MCF 10A (cell line): ENCODE data around the gene CEACAM16. TPM values are rescaled to one million over a fixed set of nuclear protein-coding genes. Genes with fewer than 3 reads are reported as not detected.
A peak's percentile ranks its signal among the peaks of the same experiment; 100 is the strongest.
"Not testable (repeated sequence)": the region's sequence is repeated elsewhere in the genome, so short reads cannot be mapped to it uniquely, and the experiment has no call there.

Source experiments
- BruUV-seq: library from RNA; stranded (reverse); fragments of 400-500 nt; replicated peaks from 2 replicates; lab custom pipeline; 2021; lab: Mats Ljungman, UMichigan
- CTCF ChIA-PET: fragments of 300-600 bp; sonication (Branson Sonifier 250); formaldehyde crosslinking; extraction: SDS; loops from one replicate; lab custom pipeline; 2021; ENCODE audit warnings: antibody characterized with exemption, inconsistent platforms; lab: Yijun Ruan, JAX
- POLR2A ChIA-PET: fragments of 300-600, 350-650 bp; sonication (Branson Sonifier 250); formaldehyde crosslinking; extraction: SDS; loops from one replicate; lab custom pipeline; 2020; ENCODE audit warnings: antibody characterized with exemption, inconsistent platforms; lab: Yijun Ruan, JAX
- DNase-seq: peaks from one replicate; pipeline ENCODE4 v3.0.0-alpha.2; 2018; ENCODE audit not compliant: unreplicated experiment
- H3K27ac Mint-ChIP-seq: one replicate; pipeline ENCODE4 v1.8.0; 2022; ENCODE audit warnings: mild to moderate bottlenecking, low read depth, mixed read lengths; ENCODE audit not compliant: unreplicated experiment
- H3K27me3 Mint-ChIP-seq: one replicate; pipeline ENCODE4 v1.8.0; 2022; ENCODE audit warnings: mixed read lengths; ENCODE audit not compliant: insufficient read depth, unreplicated experiment
- H3K36me3 Mint-ChIP-seq: one replicate; pipeline ENCODE4 v1.8.0; 2022; ENCODE audit warnings: mild to moderate bottlenecking, moderate library complexity, mixed read lengths; ENCODE audit not compliant: insufficient read depth, unreplicated experiment
- H3K4me1 Mint-ChIP-seq: one replicate; pipeline ENCODE4 v1.8.0; 2022; ENCODE audit warnings: mixed read lengths; ENCODE audit not compliant: insufficient read depth, unreplicated experiment
- H3K4me3 Mint-ChIP-seq: one replicate; pipeline ENCODE4 v1.8.0; 2022; ENCODE audit warnings: mild to moderate bottlenecking, moderate library complexity, mixed read lengths; ENCODE audit not compliant: unreplicated experiment
- H3K9me3 Mint-ChIP-seq: one replicate; pipeline ENCODE4 v1.8.0; 2022; ENCODE audit warnings: mixed read lengths; ENCODE audit not compliant: unreplicated experiment
- CTCF ChIP-seq: fragments of 200-600 bp; IDR thresholded peaks from one replicate; pipeline ENCODE4 v1.8.0; 2022; ENCODE audit warnings: antibody characterized with exemption, mild to moderate bottlenecking; ENCODE audit not compliant: unreplicated experiment
- intact Hi-C: fragments of 100-400 bp; cut with micrococcal nuclease; formaldehyde crosslinking; loops from 2 replicates; pipeline ENCODE4 v1.14.1; 2022
- total RNA-seq: library from RNA; stranded (reverse); gene quantifications from 2 replicates; pipeline ENCODE4 v1.2.3, GENCODE V29; 2022

The CEACAM16 gene
- total RNA-seq, 1 experiment from 2014 or later, result not detected

- intact Hi-C loops, result no loop called here
- Mint-ChIP-seq H3K27me3 (no peaks in the 10 kb centered on the region), H3K4me3 (no peak overlapping the region), H3K9me3 (no peaks in the 10 kb centered on the region), H3K4me1 (no peaks in the 10 kb centered on the region), H3K36me3 (no peaks in the 10 kb centered on the region), H3K27ac (no peak overlapping the region)
- CTCF ChIA-PET, result interaction anchor here (0.6 to 1.2 kb wide), 11 partner anchors 28 to 234 kb away, joined by 3 to 7 read pairs (median 4); no protein-coding TSS in a partner anchor
- BruUV-seq, result no TSS peak
- POLR2A ChIA-PET, result interaction anchor here (0.6 kb wide), 1 partner anchor 54 kb away, joined by 3 read pairs; no protein-coding TSS in a partner anchor
- TF ChIP-seq CTCF, result no peak
- no peak for DNase-seq
These were observed 18.7 kb downstream of the CEACAM16 start for GRCh38 chr19:44717603-44718002.

- Mint-ChIP-seq H3K4me1 (no peaks in the 10 kb centered on the region), H3K27ac (no peak overlapping the region), H3K27me3 (no peaks in the 10 kb centered on the region), H3K9me3 (no peaks in the 10 kb centered on the region), H3K4me3 (no peak overlapping the region), H3K36me3 (no peaks in the 10 kb centered on the region)
- ChIA-PET POLR2A (no interaction called here), CTCF (interaction anchor here (0.6 to 10.4 kb wide), 9 partner anchors 10 to 1077 kb away, joined by 3 to 414 read pairs (median 4); partner anchors contain the start of gene CBLC)
- peak; percentile 65 for DNase-seq
- intact Hi-C loops, result no loop called here
- no TSS peak for BruUV-seq
- TF ChIP-seq CTCF, result no peak
These were observed 19.7 kb downstream of the CEACAM16 start for GRCh38 chr19:44718441-44719261.

GRCh38 chr19:44719262-44719701, 20.3 kb downstream of the CEACAM16 start:
- no peak for DNase-seq
- no TSS peak for BruUV-seq
- no peak overlapping the region for H3K4me3 Mint-ChIP-seq
- peaks cover 4% of the 10 kb centered on the region for H3K4me1 Mint-ChIP-seq
- H3K27ac Mint-ChIP-seq, result no peak overlapping the region
- intact Hi-C loops, result no loop called here
- POLR2A ChIA-PET, result no interaction called here
- H3K9me3 Mint-ChIP-seq, result no peaks in the 10 kb centered on the region
- no peaks in the 10 kb centered on the region for H3K36me3 Mint-ChIP-seq
- no peak for TF ChIP-seq CTCF
- H3K27me3 Mint-ChIP-seq, result no peaks in the 10 kb centered on the region
- CTCF ChIA-PET, result interaction anchor here (0.6 to 10.4 kb wide), 6 partner anchors 10 to 149 kb away, joined by 3 to 414 read pairs (median 3); partner anchors contain the start of gene CBLC

- intact Hi-C loops, BruUV-seq, H3K36me3 Mint-ChIP-seq, H3K27ac Mint-ChIP-seq, DNase-seq, H3K9me3 Mint-ChIP-seq, H3K4me3 Mint-ChIP-seq, H3K27me3 Mint-ChIP-seq: not testable (repeated sequence)
- ChIA-PET CTCF (interaction anchor here (0.6 to 10.4 kb wide), 5 partner anchors 19 to 67 kb away, joined by 3 to 414 read pairs (median 7); partner anchors contain the start of gene CBLC), POLR2A (interaction anchor here (0.6 kb wide), 1 partner anchor 182 kb away, joined by 3 read pairs; no protein-coding TSS in a partner anchor)
- peaks cover 10% of the 10 kb centered on the region for H3K4me1 Mint-ChIP-seq
These were observed 21.4 kb downstream of the CEACAM16 start for GRCh38 chr19:44720396-44720795.
